BLaER1 (cell line): ENCODE results near the gene RBM5.
"Not testable (repeated sequence)": the region's sequence is repeated elsewhere in the genome, so short reads cannot be mapped to it uniquely, and the experiment has no call there.

Experiments
- H3K27ac ChIP-seq: shearing (Covaris generic); formaldehyde crosslinking; 2 replicates; pipeline ENCODE4 v1.8.1; 2022
- H3K27me3 ChIP-seq: shearing (Covaris generic); formaldehyde crosslinking; 2 replicates; pipeline ENCODE4 v1.8.1; 2022
- H3K36me3 ChIP-seq: shearing (Covaris generic); formaldehyde crosslinking; 2 replicates; pipeline ENCODE4 v1.8.1; 2022
- H3K4me1 ChIP-seq: shearing (Covaris generic); formaldehyde crosslinking; 2 replicates; pipeline ENCODE4 v1.8.1; 2022
- H3K4me2 ChIP-seq: shearing (Covaris generic); formaldehyde crosslinking; 2 replicates; pipeline ENCODE4 v1.8.1; 2022
- H3K4me3 ChIP-seq: shearing (Covaris generic); formaldehyde crosslinking; 2 replicates; pipeline ENCODE4 v1.8.1; 2022
- H3K9ac ChIP-seq: shearing (Covaris generic); formaldehyde crosslinking; 2 replicates; pipeline ENCODE4 v1.8.1; 2022
- H3K9me3 ChIP-seq: shearing (Covaris generic); formaldehyde crosslinking; 2 replicates; pipeline ENCODE4 v1.8.1; 2022
- H4K20me1 ChIP-seq: shearing (Covaris generic); formaldehyde crosslinking; 2 replicates; pipeline ENCODE4 v1.8.1; 2022
- Cebpa-rat ChIP-seq: shearing (Covaris generic); IDR thresholded peaks from 2 replicates; pipeline ENCODE4 v1.8.1; 2022

The RBM5 gene

DNA sequence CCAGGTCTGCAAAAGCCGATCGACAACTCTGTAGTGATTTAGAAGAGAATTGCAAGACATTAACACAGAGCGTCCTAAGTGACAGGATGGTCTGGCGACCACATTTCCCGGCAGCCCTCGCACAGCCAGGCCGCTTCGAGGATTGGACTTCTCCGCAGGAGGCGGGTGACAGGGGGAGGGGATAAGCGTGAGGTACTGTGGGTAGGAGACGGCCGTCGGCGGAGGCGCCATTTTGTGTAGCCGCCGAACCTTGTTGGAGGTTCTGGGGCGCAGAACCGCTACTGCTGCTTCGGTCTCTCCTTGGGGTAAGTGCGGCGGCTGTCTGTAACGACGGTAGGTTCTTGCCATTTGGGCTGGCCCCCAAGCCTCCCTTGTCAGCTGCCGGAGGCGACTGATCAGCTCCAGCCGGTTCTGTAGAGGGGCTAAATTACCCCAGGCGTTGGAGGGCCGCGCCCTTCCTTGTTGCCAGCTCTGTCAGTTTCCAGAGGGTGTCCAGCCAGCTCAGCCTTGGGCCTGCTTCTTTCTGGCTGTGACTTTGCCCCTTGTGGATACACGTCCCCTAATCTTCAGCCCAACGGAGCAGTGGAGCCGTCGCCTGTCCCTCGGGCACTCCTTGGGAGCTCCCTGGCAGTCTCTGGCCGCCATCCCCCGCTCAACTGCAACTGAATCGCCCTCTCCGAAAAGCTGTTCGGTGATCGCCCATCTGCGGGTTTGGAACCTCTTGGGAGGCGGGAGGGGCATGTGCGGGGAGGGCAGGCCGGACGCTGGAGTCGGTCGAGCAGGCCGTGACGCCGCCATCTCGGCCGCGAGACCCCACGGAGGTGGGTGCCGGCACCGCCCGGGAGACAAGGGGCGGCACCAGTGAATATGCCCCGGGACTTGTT lies at the start of gene RBM5:
Gene RBM5, plus strand, starts transcription at position 195 of the 884 bp plus-strand sequence. CDS start 1,516 bp downstream, outside the sequence.
- H3K4me1 ChIP-seq, result peaks cover 22% of the 10 kb centered on the region
- TF ChIP-seq Cebpa-rat, result no peak
- no peaks in the 10 kb centered on the region; the same call in 1 of the 2 replicates for H3K9me3 ChIP-seq
- peak within 1 kb of the TSS; percentile 79 for H3K4me2 ChIP-seq
- H3K36me3 ChIP-seq, result peaks cover 37% of the 10 kb centered on the region
- H3K27me3 ChIP-seq, result no peaks in the 10 kb centered on the region
- peak within 1 kb of the TSS; percentile 96 for H3K4me3 ChIP-seq
- H3K9ac ChIP-seq, result peak within 1 kb of the TSS; percentile 100
- peak within 1 kb of the TSS; percentile 99 for H3K27ac ChIP-seq
- H4K20me1 ChIP-seq, result peaks cover 47% of the 10 kb centered on the region

DNA sequence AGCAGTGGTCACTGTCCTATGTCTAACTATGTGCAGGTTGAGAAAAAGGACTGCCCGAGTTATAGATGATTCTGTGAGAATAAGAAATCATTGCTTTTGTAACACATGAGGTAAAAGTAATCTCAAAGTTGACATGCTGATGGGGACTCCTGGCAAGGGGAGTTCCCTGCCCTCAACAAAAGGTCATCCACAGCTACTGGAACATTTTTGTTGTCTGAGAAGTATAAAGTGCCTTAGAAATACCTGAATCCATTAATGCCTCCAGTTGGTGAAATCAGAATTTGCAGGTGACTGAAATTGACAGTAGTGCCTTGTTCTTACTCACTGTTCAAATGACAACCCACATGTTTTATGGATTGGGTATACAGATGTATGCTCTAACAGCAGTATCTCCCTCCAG lies 43.7 kb upstream of the RBM5 start:
- Histone ChIP-seq H3K4me1 (peaks cover 11% of the 10 kb centered on the region), H3K27me3 (no peaks in the 10 kb centered on the region), H3K27ac (no peak overlapping the region), H3K4me2 (no peak overlapping the region), H3K36me3 (peaks cover 89% of the 10 kb centered on the region), H3K9me3 (no peaks in the 10 kb centered on the region), H3K9ac (no peak overlapping the region), H4K20me1 (peaks cover 35% of the 10 kb centered on the region; the same call in 1 of the 2 replicates), H3K4me3 (no peak overlapping the region)
- TF ChIP-seq Cebpa-rat, result no peak

DNA sequence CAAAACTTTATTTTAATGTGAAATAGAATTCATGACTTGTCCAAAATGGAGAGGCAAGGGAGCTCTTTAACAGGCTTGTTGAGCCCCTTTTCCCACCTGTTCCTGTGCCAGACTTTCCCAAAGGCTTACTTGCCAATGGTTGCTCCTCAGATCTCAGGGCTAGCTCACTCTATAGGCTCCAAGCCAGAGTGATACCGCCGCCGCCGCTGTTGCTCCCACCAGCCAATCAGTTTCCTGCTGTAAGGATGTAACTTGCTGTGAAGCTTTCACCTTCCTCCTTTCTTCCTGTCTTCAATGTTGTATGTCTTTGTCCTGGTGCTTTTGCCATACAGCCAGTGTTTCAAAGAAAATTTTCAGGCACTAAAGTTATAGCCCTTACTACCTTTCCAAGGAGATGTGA lies 41.3 kb upstream of the RBM5 start:
- Histone ChIP-seq H3K4me1 (no peaks in the 10 kb centered on the region), H3K27me3 (no peaks in the 10 kb centered on the region), H3K9me3 (no peaks in the 10 kb centered on the region), H3K9ac (no peak overlapping the region), H4K20me1 (peaks cover 22% of the 10 kb centered on the region; the same call in 1 of the 2 replicates), H3K27ac (no peak overlapping the region), H3K36me3 (peaks cover 94% of the 10 kb centered on the region), H3K4me2 (no peak overlapping the region), H3K4me3 (no peak overlapping the region)
- no peak for TF ChIP-seq Cebpa-rat

DNA sequence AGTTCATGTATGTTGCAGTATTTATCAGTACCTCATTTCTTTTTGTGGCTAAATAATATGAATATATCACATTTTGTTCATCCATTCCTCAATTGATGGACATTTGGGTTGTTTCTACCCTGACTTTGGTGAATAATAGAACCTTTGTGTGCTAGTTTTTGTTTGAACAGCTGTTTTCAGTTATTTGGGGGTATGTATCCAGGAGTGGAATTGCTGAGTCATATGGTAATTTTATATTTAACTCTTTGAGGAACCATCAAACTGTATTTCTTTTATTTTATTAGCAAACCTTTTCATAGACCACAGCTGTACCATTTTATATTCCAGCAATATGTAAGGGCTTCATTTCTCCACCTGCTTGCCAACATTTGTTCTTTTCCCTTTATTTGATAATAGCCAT lies 38.4 kb upstream of the RBM5 start:
- Histone ChIP-seq H3K27me3 (no peaks in the 10 kb centered on the region), H3K9ac (no peak overlapping the region), H4K20me1 (peaks cover 16% of the 10 kb centered on the region; the same call in 1 of the 2 replicates), H3K27ac (no peak overlapping the region), H3K4me3 (no peak overlapping the region), H3K4me2 (no peak overlapping the region), H3K36me3 (peaks cover 100% of the 10 kb centered on the region), H3K4me1 (no peaks in the 10 kb centered on the region), H3K9me3 (no peaks in the 10 kb centered on the region)
- TF ChIP-seq Cebpa-rat, result no peak

DNA sequence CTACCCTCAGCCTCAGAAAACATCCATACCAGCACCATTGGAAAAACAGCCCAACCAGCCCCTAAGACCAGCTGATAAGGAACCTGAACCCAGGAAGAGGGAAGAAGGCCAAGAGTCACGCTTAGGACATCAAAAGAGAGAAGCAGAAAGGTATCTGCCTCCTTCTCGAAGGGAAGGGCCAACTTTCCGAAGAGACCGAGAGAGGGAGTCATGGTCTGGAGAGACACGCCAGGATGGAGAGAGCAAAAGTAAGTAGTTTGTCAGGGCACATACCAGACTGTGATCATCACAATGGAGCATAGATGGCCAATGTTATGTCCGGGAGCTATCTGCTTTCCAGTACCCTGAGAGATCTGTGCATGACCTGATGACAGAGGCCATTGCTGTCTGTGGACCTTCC lies 31.0 kb upstream of the RBM5 start:
- Histone ChIP-seq H3K36me3 (peaks cover 100% of the 10 kb centered on the region), H3K9ac (no peak overlapping the region), H3K9me3 (no peaks in the 10 kb centered on the region), H3K4me1 (no peaks in the 10 kb centered on the region), H3K27ac (no peak overlapping the region), H3K4me2 (no peak overlapping the region), H4K20me1 (no peaks in the 10 kb centered on the region), H3K4me3 (no peak overlapping the region), H3K27me3 (no peaks in the 10 kb centered on the region)
- no peak for TF ChIP-seq Cebpa-rat

DNA sequence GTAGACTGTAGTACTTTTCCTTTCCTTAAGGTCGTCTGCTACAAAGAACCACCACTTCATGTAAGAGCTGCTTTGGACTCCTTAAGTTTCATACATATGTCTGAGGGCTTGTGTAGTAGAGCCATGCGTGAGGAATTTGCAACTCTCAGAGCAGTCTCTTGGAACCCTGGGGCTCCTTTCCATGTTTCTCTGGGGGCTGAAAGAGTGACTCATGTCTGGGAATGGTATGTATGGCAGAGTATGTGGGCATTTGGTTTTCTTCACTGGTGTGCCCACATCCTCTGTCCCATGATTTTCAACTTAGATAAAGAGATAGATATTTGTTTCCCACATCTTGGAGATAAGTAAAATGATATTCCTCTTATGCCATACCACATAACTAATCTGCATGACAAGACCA lies 20.6 kb upstream of the RBM5 start:
- no peak for TF ChIP-seq Cebpa-rat

DNA sequence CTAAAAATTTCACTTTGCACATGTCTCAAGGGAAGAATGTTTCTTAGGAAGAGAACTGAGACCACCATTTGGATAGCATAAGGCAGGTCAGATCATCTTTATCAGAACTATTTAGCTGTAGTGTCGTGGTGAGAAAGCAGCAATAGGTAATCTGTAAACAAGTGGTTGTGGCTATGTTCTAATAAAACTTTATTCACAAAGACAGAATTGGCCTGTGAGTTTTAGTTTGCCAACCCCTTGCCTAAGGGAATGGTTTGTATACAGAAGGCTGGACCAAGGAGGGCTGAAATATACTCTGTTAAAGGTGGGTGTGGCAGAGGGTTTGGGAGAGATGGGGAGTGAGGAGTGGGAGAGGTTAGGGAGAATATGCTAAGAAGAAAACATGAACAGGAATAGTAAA lies 10.6 kb upstream of the RBM5 start:
- H3K27ac ChIP-seq, result no peak overlapping the region
- H3K36me3 ChIP-seq, result peaks cover 51% of the 10 kb centered on the region

More for the DNA sequence above, 20.6 kb upstream of the RBM5 start:
- no peaks in the 10 kb centered on the region for H3K9me3 ChIP-seq
- H3K36me3 ChIP-seq, result peaks cover 100% of the 10 kb centered on the region
- no peaks in the 10 kb centered on the region for H3K27me3 ChIP-seq
- H3K4me1 ChIP-seq, result no peaks in the 10 kb centered on the region
- no peak overlapping the region for H3K4me2 ChIP-seq
- no peaks in the 10 kb centered on the region for H4K20me1 ChIP-seq
- no peak overlapping the region for H3K27ac ChIP-seq
- no peak overlapping the region for H3K9ac ChIP-seq
- no peak overlapping the region for H3K4me3 ChIP-seq

DNA sequence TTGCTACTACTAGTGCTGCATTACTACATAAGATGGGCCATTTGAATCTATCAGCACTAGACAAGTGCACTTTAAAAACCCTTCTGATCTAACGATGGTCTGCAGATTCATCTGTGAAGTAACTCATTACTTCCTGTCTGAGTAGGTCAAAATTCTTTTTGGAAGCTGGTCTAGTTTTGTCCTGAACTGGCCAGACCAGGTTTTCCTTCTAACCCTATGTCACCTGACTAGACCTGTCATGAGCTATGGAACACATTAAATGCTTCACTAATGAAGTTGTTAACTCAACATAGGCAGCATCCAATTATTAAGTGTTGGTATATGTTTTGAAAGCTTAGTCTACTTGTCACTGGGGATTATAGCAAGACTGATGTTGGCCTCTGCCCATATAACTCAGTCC lies 10.1 kb upstream of the RBM5 start:
- H3K27me3 ChIP-seq, result no peaks in the 10 kb centered on the region
- no peak overlapping the region for H3K4me2 ChIP-seq
- peaks cover 46% of the 10 kb centered on the region for H3K36me3 ChIP-seq
- H3K9ac ChIP-seq, result no peak overlapping the region
- H3K9me3 ChIP-seq, result no peaks in the 10 kb centered on the region
- TF ChIP-seq Cebpa-rat, result no peak
- no peak overlapping the region for H3K27ac ChIP-seq
- H4K20me1 ChIP-seq, result no peaks in the 10 kb centered on the region
- peaks cover 56% of the 10 kb centered on the region for H3K4me1 ChIP-seq
- H3K4me3 ChIP-seq, result no peak overlapping the region

More for the DNA sequence above, 10.6 kb upstream of the RBM5 start:
- Histone ChIP-seq H3K27me3 (no peaks in the 10 kb centered on the region), H3K9me3 (no peaks in the 10 kb centered on the region), H3K9ac (no peak overlapping the region), H3K4me1 (peaks cover 51% of the 10 kb centered on the region), H4K20me1 (no peaks in the 10 kb centered on the region), H3K4me2 (no peak overlapping the region), H3K4me3 (no peak overlapping the region)
- TF ChIP-seq Cebpa-rat, result no peak

DNA sequence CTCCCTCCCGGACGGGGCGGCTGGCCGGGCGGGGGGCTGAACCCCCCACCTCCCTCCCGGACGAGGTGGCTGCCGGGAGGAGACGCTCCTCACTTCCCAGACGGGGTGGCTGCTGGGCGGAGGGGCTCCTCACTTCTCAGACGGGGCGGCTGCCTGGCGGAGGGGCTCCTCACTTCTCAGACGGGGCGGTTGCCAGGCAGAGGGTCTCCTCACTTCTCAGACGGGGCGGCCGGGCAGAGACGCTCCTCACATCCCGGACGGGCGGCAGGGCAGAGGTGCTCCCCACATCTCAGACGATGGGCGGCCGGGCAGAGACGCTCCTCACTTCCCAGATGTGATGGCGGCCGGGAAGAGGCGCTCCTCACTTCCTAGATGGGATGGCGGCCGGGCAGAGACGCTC lies 3.8 kb upstream of the RBM5 start:
- H4K20me1 ChIP-seq, H3K4me3 ChIP-seq, H3K27ac ChIP-seq, H3K36me3 ChIP-seq, H3K9me3 ChIP-seq, H3K27me3 ChIP-seq, H3K4me2 ChIP-seq, H3K9ac ChIP-seq: not testable (repeated sequence)
- peaks cover 37% of the 10 kb centered on the region for H3K4me1 ChIP-seq

DNA sequence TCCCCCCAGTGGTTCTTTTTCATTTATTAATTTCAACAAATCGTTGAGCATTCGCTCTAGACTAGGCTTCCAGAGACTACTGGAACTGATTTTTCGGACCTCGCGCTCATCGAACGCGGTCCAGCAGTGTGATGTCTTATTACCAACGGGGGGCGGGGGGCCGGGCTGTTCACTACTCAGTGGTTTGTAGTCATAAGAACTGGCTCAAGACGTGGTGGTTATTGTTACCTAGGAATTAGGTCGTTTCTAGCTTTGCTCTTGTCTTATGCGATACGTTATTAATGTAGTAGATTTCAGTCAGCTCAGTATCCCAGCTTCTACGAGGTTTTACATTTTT lies 858 bp downstream of the RBM5 start:
- peaks cover 43% of the 10 kb centered on the region for H3K36me3 ChIP-seq
- no peak for TF ChIP-seq Cebpa-rat
- H3K9me3 ChIP-seq, result no peaks in the 10 kb centered on the region; the same call in 1 of the 2 replicates
- H3K9ac ChIP-seq, result peak overlapping the region; percentile 100
- peaks cover 22% of the 10 kb centered on the region for H3K4me1 ChIP-seq
- no peaks in the 10 kb centered on the region for H3K27me3 ChIP-seq
- peak overlapping the region; percentile 79 for H3K4me2 ChIP-seq
- peak overlapping the region; percentile 96 for H3K4me3 ChIP-seq
- peaks cover 53% of the 10 kb centered on the region for H4K20me1 ChIP-seq
- H3K27ac ChIP-seq, result peak overlapping the region; percentile 99
